GM13976 (cell line): ENCODE results near the gene GBE1.
"Not testable (repeated sequence)": the region's sequence is repeated elsewhere in the genome, so short reads cannot be mapped to it uniquely, and the experiment has no call there.

ENCODE experiments used
- DNase-seq: peaks from one replicate; pipeline ENCODE4 v3.0.0; 2012; ENCODE audit warnings: low spot score
- in situ Hi-C: fragments of 300-500 bp; cut with MboI; formaldehyde crosslinking; loops from one replicate; pipeline ENCODE4 v1.12.0; 2022; ENCODE audit warnings: low sequenced_read_pairs, mixed read lengths, inconsistent platforms; ENCODE audit not compliant: unreplicated experiment
- TF ChIP-seq, protein P1 (sequence below): IDR thresholded peaks from 2 replicates; pipeline ENCODE4 v1.5.1; 2012; ENCODE audit warnings: borderline replicate concordance, mild to moderate bottlenecking; ENCODE audit not compliant: insufficient read depth; ENCODE audit errors: extremely low read depth, missing control alignments, control extremely low read depth

GBE1 gene

DNA sequence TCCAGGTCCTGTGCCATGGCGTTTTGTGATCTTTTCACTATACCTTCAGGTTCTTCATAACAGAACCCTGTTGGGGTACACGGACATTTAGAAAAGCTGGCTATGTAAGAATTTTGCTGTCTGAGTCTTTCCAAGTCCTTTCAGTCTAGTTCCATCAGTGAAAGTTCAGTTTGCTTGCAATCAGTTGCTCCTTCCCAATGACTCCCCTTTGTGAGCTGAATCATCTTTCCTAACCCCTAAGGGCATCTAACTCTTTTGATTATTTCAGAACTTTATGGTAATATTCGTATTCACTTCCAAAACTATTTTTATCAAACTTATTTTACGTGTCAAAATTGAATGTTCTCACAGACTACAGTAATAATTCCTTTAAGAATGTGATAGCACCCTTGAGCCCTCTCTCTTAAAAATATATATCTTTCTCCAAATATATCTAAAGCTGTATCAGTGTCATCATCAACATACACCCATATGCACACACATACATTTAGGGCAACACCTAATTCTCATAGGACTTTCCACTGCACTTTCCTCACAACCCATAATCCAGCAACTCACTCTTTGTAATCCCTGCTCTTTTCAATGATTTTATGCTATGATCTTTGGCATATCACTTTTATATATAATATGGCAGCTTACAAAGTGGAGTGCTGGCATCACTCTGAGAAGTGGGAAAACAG lies 263.7 kb downstream of the GBE1 start:
- in situ Hi-C loops = no loop called here
- TF ChIP-seq, protein P1, sequence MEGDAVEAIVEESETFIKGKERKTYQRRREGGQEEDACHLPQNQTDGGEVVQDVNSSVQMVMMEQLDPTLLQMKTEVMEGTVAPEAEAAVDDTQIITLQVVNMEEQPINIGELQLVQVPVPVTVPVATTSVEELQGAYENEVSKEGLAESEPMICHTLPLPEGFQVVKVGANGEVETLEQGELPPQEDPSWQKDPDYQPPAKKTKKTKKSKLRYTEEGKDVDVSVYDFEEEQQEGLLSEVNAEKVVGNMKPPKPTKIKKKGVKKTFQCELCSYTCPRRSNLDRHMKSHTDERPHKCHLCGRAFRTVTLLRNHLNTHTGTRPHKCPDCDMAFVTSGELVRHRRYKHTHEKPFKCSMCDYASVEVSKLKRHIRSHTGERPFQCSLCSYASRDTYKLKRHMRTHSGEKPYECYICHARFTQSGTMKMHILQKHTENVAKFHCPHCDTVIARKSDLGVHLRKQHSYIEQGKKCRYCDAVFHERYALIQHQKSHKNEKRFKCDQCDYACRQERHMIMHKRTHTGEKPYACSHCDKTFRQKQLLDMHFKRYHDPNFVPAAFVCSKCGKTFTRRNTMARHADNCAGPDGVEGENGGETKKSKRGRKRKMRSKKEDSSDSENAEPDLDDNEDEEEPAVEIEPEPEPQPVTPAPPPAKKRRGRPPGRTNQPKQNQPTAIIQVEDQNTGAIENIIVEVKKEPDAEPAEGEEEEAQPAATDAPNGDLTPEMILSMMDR = no peak
- DNase-seq = no peak

DNA sequence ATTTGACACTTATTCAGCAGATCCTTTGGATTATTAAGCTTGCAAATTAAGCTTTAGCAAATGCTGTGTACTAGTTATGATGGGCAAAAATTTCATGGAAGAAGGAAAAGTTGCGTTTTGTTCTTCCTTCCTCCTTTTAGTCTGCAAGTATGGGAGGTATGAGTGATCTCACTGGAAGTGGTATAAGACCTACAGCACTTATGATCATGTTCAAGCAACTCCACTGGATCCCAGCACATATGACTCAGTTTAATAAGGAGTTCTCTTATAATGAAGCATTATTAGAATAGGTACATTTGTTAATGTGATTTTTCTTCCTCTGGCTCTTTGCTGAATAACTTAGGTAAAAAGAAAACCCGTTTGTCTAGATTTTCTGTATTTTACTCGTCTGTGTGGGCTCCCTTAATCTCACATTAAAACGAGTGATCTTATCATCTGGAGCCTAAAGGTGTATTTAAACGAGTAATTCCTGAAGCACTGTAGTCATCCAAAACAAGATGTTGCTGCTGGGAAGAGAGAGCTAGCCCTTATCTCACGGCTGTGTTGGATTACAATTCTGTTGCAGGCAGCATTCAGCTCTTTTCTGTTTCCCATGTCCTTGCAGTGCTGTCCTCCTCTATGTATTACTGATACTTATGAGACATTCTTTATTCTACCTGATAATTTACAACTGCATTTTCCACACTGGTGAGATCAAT lies 264.9 kb downstream of the GBE1 start:
- in situ Hi-C loops = no loop called here
- TF ChIP-seq, protein P1 = no peak
- no peak for DNase-seq

DNA sequence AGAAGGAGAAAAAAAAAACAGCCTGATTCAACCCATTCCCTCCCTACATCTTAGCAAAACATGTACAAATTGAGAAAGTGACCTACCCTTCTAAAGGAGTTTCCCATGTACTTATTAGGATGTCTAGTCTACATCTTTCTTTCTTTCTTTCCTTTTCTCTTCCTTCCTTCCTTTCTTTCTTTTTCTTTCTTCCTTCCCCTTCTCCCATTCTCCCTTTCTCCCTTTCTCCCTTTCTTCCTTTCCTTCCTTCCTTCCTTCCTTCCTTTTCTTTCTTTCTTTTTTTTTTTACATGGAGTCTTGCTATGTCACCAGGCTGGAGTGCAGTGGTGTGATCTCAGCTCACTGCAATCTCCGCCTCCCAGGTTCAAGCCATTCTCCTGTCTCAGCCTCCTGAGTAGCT lies 269.0 kb downstream of the GBE1 start:
- in situ Hi-C loops, DNase-seq: not testable (repeated sequence)

DNA sequence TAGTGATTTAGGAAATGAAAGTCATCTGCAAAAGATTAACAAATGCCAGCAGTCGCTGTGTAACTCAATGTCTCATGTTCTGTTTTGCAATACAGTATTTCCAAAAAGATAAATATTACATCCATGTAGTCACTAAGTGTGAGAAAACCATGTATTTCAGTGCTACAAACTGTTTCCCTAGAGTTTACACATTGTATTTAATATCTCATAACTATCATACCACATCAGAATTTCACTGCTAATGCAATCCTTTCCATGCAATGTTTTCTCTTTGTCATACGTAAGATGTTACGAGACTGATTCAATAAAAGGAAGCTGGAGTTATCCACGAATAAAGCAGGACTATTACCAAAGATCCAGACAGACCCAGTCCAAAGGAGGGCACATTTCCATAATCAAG lies 269.4 kb downstream of the GBE1 start:
- in situ Hi-C loops = no loop called here
- no peak for DNase-seq
- TF ChIP-seq, protein P1 = no peak

DNA sequence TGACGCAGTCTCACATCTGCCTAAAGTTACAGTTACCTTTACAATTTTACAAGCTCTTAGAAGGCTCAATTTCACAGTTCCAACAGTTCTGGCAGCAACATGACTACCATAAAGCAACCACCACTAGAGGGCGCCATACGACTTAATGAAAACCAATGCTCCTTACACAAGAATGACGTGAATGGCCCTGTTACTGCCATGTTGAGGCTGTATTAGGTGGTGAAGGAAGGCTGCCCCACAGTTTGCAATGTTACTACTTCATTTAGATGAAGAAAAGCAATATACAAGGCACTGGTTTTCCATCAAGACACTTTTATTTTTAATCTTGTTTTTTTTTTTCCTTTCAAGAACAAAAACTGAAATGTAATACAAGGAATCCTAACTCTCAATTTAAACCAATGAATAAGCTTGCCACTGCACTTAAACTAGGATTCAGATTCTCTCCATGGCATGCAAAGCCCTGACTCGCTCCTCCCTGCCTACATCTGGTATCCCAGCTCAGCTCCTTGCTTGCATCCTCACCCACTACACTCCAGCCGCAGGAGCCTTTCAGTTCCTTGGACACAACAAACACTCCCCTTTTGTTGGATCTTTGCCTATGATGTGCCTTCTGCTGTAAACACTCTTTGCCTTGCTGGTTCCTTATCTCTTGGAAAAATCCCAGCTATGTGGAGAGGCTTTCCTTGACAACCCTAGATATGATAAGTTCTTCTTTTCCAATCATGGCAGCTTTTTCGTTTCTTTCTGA lies 270.7 kb downstream of the GBE1 start:
- TF ChIP-seq, protein P1 = peak; percentile 61
- DNase-seq = peak; percentile 26
- in situ Hi-C loops = no loop called here

DNA sequence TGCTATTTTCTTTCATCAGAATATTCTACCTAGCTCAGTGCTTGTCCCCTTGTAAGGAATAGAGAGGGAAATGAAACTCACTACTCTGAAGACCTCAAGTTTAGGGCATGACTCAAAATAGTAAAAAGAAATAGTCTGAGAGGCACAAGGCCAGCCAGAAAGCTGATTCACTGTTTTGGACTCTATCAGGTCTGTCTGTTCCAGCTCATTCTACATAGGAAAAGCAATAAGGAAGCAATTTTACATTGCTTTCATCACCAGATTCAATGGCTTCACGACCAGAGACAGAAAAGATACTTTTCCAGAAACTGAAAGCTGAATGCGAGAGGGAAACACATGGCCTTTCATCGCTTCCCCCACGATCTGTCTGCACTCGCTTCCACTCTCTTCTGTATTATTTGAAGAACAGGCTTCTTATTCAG lies 276.0 kb downstream of the GBE1 start:
- in situ Hi-C loops = no loop called here
- TF ChIP-seq, protein P1 = no peak
- DNase-seq = peak; percentile 33

DNA sequence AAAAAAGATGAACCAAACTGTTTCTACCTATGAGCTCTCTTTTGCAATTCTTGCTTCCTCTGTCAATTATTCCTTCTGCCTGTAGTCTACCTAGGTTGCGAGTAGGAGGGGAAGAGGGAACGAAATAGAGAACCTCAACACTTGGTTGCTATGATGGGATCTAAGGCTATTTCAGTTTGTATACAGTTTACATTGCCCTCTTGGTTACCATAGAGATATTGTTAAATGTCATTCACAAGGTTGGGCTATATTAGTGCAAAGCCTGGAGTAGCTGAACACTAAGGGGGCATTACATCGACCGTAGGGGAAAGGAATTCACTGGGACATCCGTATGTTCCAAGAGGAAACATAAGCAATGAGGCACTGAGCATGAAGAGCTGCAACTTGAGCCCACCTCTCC lies 276.9 kb downstream of the GBE1 start:
- no peak for DNase-seq
- in situ Hi-C loops = no loop called here
- TF ChIP-seq, protein P1 = no peak
